Left colon (tissue), 2 donors: ENCODE results near the gene ATF6. TPM values are rescaled to one million over a fixed set of nuclear protein-coding genes. Genes with fewer than 3 reads are reported as not detected.

Experiments
- ATAC-seq: fragments of 200-7000 bp; cut with Tn5 transposase; one replicate; pipeline ENCODE4 v1.9.1; 2020; ENCODE audit warnings: mild to moderate bottlenecking, moderate library complexity
- DNase-seq, 2 donors: peaks; one replicate each; pipeline ENCODE4 v3.0.0-alpha.2; 2020
- intact Hi-C, 2 donors: fragments of 100-400 bp; cut with DNase I in 1 of 2; cut with micrococcal nuclease in 1 of 2; formaldehyde crosslinking; loops; one replicate each; pipeline versions ENCODE4 v1.11.2 to v1.14.0; 2022; cut with DNase I, micrococcal nuclease
- total RNA-seq, 2 donors: library from RNA; stranded (reverse); fragmentation: NEBNext Ultra II Directional; extraction: Animal tissue kit (Norgen Biotek cat#: 25700); gene quantifications; one replicate each; pipeline ENCODE4 v1.2.1, GENCODE V29; 2021
- donor health status: DM: no; HTN: no; CAD: no.
- donor health status: DM: yes; HTN: yes; CAD: no.

ATF6 gene
- total RNA-seq, 2 donors from 2014 or later: 23.8 to 26.1 TPM

- no peak for DNase-seq
- no peak for ATAC-seq
- intact Hi-C loops: no loop called here
These were observed 232.7 kb downstream of the ATF6 start for GRCh38 chr1:161998811-161999210.

- ATAC-seq: no peak
- intact Hi-C loops: no loop called here
- no peak for DNase-seq
These were observed 233.4 kb downstream of the ATF6 start for GRCh38 chr1:161999301-162000052.

- ATAC-seq (no peak), DNase-seq (no peak)
- intact Hi-C loops: no loop called here
These were observed 233.9 kb downstream of the ATF6 start for GRCh38 chr1:162000053-162000420.

- ATAC-seq (no peak), DNase-seq (no peak)
- intact Hi-C loops: no loop called here
These were observed 237.1 kb downstream of the ATF6 start for GRCh38 chr1:162003061-162003829.

GRCh38 chr1:162003830-162004215, 237.7 kb downstream of the ATF6 start:
- DNase-seq (peak in 1 of 2 donors; percentile 9), ATAC-seq (no peak)
- intact Hi-C loops: no loop called here

- intact Hi-C loops: no loop called here
- no peak for ATAC-seq
- no peak for DNase-seq
These were observed 238.4 kb downstream of the ATF6 start for GRCh38 chr1:162004441-162004950.

- ATAC-seq (no peak), DNase-seq (no peak)
- intact Hi-C loops: no loop called here
These were observed 240.0 kb downstream of the ATF6 start for GRCh38 chr1:162006081-162006480.

- DNase-seq (no peak), ATAC-seq (no peak)
- intact Hi-C loops: no loop called here
These were observed 241.3 kb downstream of the ATF6 start for GRCh38 chr1:162007466-162007865.

GRCh38 chr1:162008799-162009198, 242.7 kb downstream of the ATF6 start:
- ATAC-seq (no peak), DNase-seq (no peak)
- intact Hi-C loops: no loop called here

- intact Hi-C loops: no loop called here
- no peak for ATAC-seq
- DNase-seq: no peak
These were observed 243.5 kb downstream of the ATF6 start for GRCh38 chr1:162009501-162010174.

- ATAC-seq (no peak), DNase-seq (no peak)
- intact Hi-C loops: no loop called here
These were observed 244.0 kb downstream of the ATF6 start for GRCh38 chr1:162010175-162010506.

- DNase-seq (peak in 1 of 2 donors; percentile 21), ATAC-seq (no peak)
- intact Hi-C loops: no loop called here
These were observed 245.4 kb downstream of the ATF6 start for GRCh38 chr1:162011337-162012012.

GRCh38 chr1:162013289-162013688, 247.2 kb downstream of the ATF6 start:
- DNase-seq: no peak
- intact Hi-C loops: no loop called here
- ATAC-seq: no peak

Other genes with a start within 250 kb of the ATF6 start
- 1 to 10 TPM in 1 of 2 donors, under 1 TPM in 1; 0.64 to 1.4 TPM for gene HSPA6, start 241.8 kb upstream of the ATF6 start, total RNA-seq
- gene FCGR3A, start 216.5 kb upstream of the ATF6 start, total RNA-seq: 10 to 100 TPM in 1 of 2 donors, 1 to 10 TPM in 1; 3.7 to 11.7 TPM
- gene FCGR3B, start 135.1 kb upstream of the ATF6 start, total RNA-seq: under 1 TPM; 0.50 to 0.58 TPM
- 10 to 100 TPM in 1 of 2 donors, 1 to 10 TPM in 1; 5.1 to 10.0 TPM for gene FCGR2B, start 103.2 kb upstream of the ATF6 start, total RNA-seq
- 1 to 10 TPM in 1 of 2 donors, under 1 TPM in 1; 0.34 to 1.6 TPM for gene FCRLA, start 59.1 kb upstream of the ATF6 start, total RNA-seq
- not detected for gene FCRLB, start 44.8 kb upstream of the ATF6 start, total RNA-seq
- gene DUSP12, start 16.5 kb upstream of the ATF6 start, total RNA-seq: 10 to 100 TPM; 13.3 to 17.4 TPM